ENCODE results near the gene TPTE2. TPM values are rescaled to one million over a fixed set of nuclear protein-coding genes. Genes with fewer than 3 reads are reported as not detected.

The TPTE2 gene
- total RNA-seq, 4 donors from 2014 or later: not detected

GRCh38 chr13:19586904-19587634 lies 25.7 kb upstream of the TPTE2 start:
- 45 to 56% methylated on average over 17 of the region's 17 CpGs for WGBS, 2 donors
- intact Hi-C loops (cut with DNase I): no loop called here
- DNase-seq: no peak
- Histone ChIP-seq H3K36me3 (no peaks in the 10 kb centered on the region), H3K4me1 (no peaks in the 10 kb centered on the region), H3K27ac (no peak overlapping the region), H3K27me3 (peaks cover 0 to 11% (median 0%) of the 10 kb centered on the region in 4 donors), H3K4me3 (peak overlapping the region in 2 of 4 donors; percentile 16 to 49), H3K9me3 (no peaks in the 10 kb centered on the region)
- TF ChIP-seq POLR2A (IDR thresholded peaks at IDR 0.05): no peak
- peak in 1 of 6 experiments; percentile 23 for TF ChIP-seq CTCF (IDR thresholded peaks at IDR 0.05)

- no peaks in the 10 kb centered on the region for H3K36me3 ChIP-seq
- H3K27me3 ChIP-seq: peaks cover 0 to 4% (median 0%) of the 10 kb centered on the region in 4 donors
- intact Hi-C loops (cut with DNase I): no loop called here
- DNase-seq: no peak
- H3K9me3 ChIP-seq: no peaks in the 10 kb centered on the region
- H3K4me1 ChIP-seq: no peaks in the 10 kb centered on the region
- TF ChIP-seq POLR2A (IDR thresholded peaks at IDR 0.05) (no peak), CTCF (IDR thresholded peaks at IDR 0.05) (no peak)
- no peak overlapping the region for H3K4me3 ChIP-seq
- no peak overlapping the region for H3K27ac ChIP-seq
These were observed 20.3 kb upstream of the TPTE2 start for GRCh38 chr13:19581675-19582074.

- Histone ChIP-seq H3K27me3 (no peaks in the 10 kb centered on the region), H3K4me3 (no peak overlapping the region), H3K9me3 (no peaks in the 10 kb centered on the region), H3K36me3 (no peaks in the 10 kb centered on the region), H3K27ac (no peak overlapping the region), H3K4me1 (no peaks in the 10 kb centered on the region)
- DNase-seq: no peak
- TF ChIP-seq CTCF (IDR thresholded peaks at IDR 0.05) (no peak), POLR2A (IDR thresholded peaks at IDR 0.05) (no peak)
- intact Hi-C loops (cut with DNase I): no loop called here
- 46 to 48% methylated on average over 2 of the region's 2 CpGs for WGBS, 2 donors
These were observed 13.9 kb upstream of the TPTE2 start for GRCh38 chr13:19575230-19575629.

- intact Hi-C loops (cut with DNase I): no loop called here
- WGBS, 2 donors: 82 to 87% methylated on average over 9 of the region's 9 CpGs
- H3K4me1 ChIP-seq: no peaks in the 10 kb centered on the region
These were observed 11.9 kb upstream of the TPTE2 start for GRCh38 chr13:19573120-19573716.

More at GRCh38 chr13:19573120-19573716, 11.9 kb upstream of the TPTE2 start:
- no peak for DNase-seq
- Histone ChIP-seq H3K36me3 (no peaks in the 10 kb centered on the region), H3K27ac (no peak overlapping the region), H3K9me3 (no peaks in the 10 kb centered on the region), H3K27me3 (no peaks in the 10 kb centered on the region), H3K4me3 (no peak overlapping the region)
- TF ChIP-seq POLR2A (IDR thresholded peaks at IDR 0.05) (no peak), CTCF (IDR thresholded peaks at IDR 0.05) (no peak)
